Natural killer cell (primary cell): ENCODE measurements around the gene IL1R2. TPM values are rescaled to one million over a fixed set of nuclear protein-coding genes. Genes with fewer than 3 reads are reported as not detected.

ENCODE experiments used
- ATAC-seq, 3 donors: fragments of 150-1000 bp in 2 of 3; fragments of 200-7000 bp in 1 of 3; cut with Tn5 transposase; 1 replicate in 1 of 3; 2 replicates in 2 of 3; pipeline ENCODE4 v1.10.0; 2021; ENCODE audit warnings: mild to moderate bottlenecking in 2 of 3, moderate library complexity in 2 of 3
- DNase-seq, 2 donors: peaks; one replicate each; pipeline versions ENCODE4 v3.0.0 to v3.0.0-alpha.2; 2013 to 2021; ENCODE audit warnings: mixed read lengths in 1 of 2
- H3K27ac ChIP-seq: one replicate; pipeline ENCODE4 v1.5.1; 2013; ENCODE audit warnings: mild to moderate bottlenecking, low read length
- H3K27me3 ChIP-seq: one replicate; pipeline ENCODE4 v1.6.1; 2013; ENCODE audit warnings: low read length; ENCODE audit not compliant: control insufficient read depth, insufficient read depth
- H3K36me3 ChIP-seq: one replicate; pipeline ENCODE4 v1.6.1; 2013; ENCODE audit warnings: low read length; ENCODE audit not compliant: control insufficient read depth, insufficient read depth
- H3K4me1 ChIP-seq: one replicate; pipeline ENCODE4 v1.6.1; 2013; ENCODE audit warnings: low read length; ENCODE audit not compliant: control insufficient read depth, insufficient read depth
- H3K4me3 ChIP-seq: one replicate; pipeline ENCODE4 v1.5.1; 2013; ENCODE audit warnings: low read length
- H3K9me3 ChIP-seq: one replicate; pipeline ENCODE4 v1.6.1; 2013; ENCODE audit warnings: low read length; ENCODE audit not compliant: control insufficient read depth, insufficient read depth
- H3K27ac Mint-ChIP-seq, 2 donors: one replicate each; pipeline ENCODE4 v1.8.0; 2022; ENCODE audit warnings: mild to moderate bottlenecking in 2 of 2, mixed read lengths in 2 of 2, moderate library complexity in 1 of 2
- H3K27me3 Mint-ChIP-seq, 2 donors: one replicate each; pipeline ENCODE4 v1.8.0; 2022; ENCODE audit warnings: low read depth in 2 of 2, mixed read lengths in 2 of 2
- H3K36me3 Mint-ChIP-seq: one replicate; pipeline ENCODE4 v1.8.0; 2022; ENCODE audit warnings: mixed read lengths
- H3K4me1 Mint-ChIP-seq, 2 donors: one replicate each; pipeline ENCODE4 v1.8.0; 2022; ENCODE audit warnings: mixed read lengths in 2 of 2
- H3K4me3 Mint-ChIP-seq: one replicate; pipeline ENCODE4 v1.8.0; 2022; ENCODE audit warnings: mild to moderate bottlenecking, moderate library complexity, mixed read lengths
- H3K9me3 Mint-ChIP-seq, 2 donors: one replicate each; pipeline ENCODE4 v1.8.0; 2022; ENCODE audit warnings: mixed read lengths in 2 of 2
- CTCF ChIP-seq: fragments of 200-600 bp; IDR thresholded peaks from one replicate; pipeline ENCODE4 v1.8.0; 2022; ENCODE audit warnings: antibody characterized with exemption
- WGBS: methylation state at CpG from one replicate; pipeline ENCODE4 v1.1.7; 2013; ENCODE audit warnings: missing lambda C conversion rate; ENCODE audit not compliant: insufficient coverage; 5-methylcytosine and 5-hydroxymethylcytosine counted together
- intact Hi-C: fragments of 100-400 bp; cut with micrococcal nuclease; formaldehyde crosslinking; loops from one replicate; pipeline ENCODE4 v1.14.2; 2022
- total RNA-seq, 4 donors: library from RNA; stranded (reverse); fragments of 120-200 nt in 1 of 4; gene quantifications; one replicate each; pipeline versions ENCODE4 v1.2.3 to v1.2.4, GENCODE V29; 2013 to 2022

The IL1R2 gene
- total RNA-seq, 3 donors from 2014 or later (not counting 1 experiment from before 2014, with no cell fraction given): 0.66 to 5.7 TPM; not detected in 1

- no peak for DNase-seq
- H3K4me1 ChIP-seq: peaks cover 11% of the 10 kb centered on the region
- Mint-ChIP-seq H3K9me3 (peaks cover 2 to 4% of the 10 kb centered on the region in 2 donors), H3K4me3 (no peak overlapping the region), H3K27me3 (peaks cover 58 to 66% of the 10 kb centered on the region in 2 donors), H3K4me1 (peaks cover 11% of the 10 kb centered on the region in 2 donors), H3K27ac (no peak overlapping the region), H3K36me3 (peaks cover 18% of the 10 kb centered on the region)
- ATAC-seq: no peak
- 92% methylated on average over 12 of the region's 17 CpGs for WGBS
- H3K36me3 ChIP-seq: no peaks in the 10 kb centered on the region
- H3K9me3 ChIP-seq: peaks cover 19% of the 10 kb centered on the region
- no peak for TF ChIP-seq CTCF
- intact Hi-C loops: no loop called here
- H3K27me3 ChIP-seq: no peaks in the 10 kb centered on the region
- no peak overlapping the region for H3K27ac ChIP-seq
- no peak overlapping the region for H3K4me3 ChIP-seq
Measured at GRCh38 chr2:101975171-101975870, 16.4 kb upstream of the IL1R2 start.

- no peak overlapping the region for H3K27ac ChIP-seq
- peaks cover 15% of the 10 kb centered on the region for H3K9me3 ChIP-seq
- no peak for TF ChIP-seq CTCF
- Mint-ChIP-seq H3K36me3 (peaks cover 10% of the 10 kb centered on the region), H3K27me3 (peaks cover 57 to 68% of the 10 kb centered on the region in 2 donors), H3K4me1 (peaks cover 19% of the 10 kb centered on the region in 2 donors), H3K27ac (no peak overlapping the region), H3K9me3 (peaks cover 2% of the 10 kb centered on the region in 2 donors), H3K4me3 (no peak overlapping the region)
- H3K27me3 ChIP-seq: no peaks in the 10 kb centered on the region
- peaks cover 21% of the 10 kb centered on the region for H3K4me1 ChIP-seq
- WGBS: 77% methylated on average over 1 of the region's 1 CpG
- H3K4me3 ChIP-seq: no peak overlapping the region
- DNase-seq: no peak
- no peaks in the 10 kb centered on the region for H3K36me3 ChIP-seq
- ATAC-seq: no peak
- intact Hi-C loops: no loop called here
Measured at GRCh38 chr2:101976891-101977290, 14.9 kb upstream of the IL1R2 start.

- no peak overlapping the region for H3K4me3 ChIP-seq
- peaks cover 17% of the 10 kb centered on the region for H3K27me3 ChIP-seq
- H3K4me1 ChIP-seq: peaks cover 35% of the 10 kb centered on the region
- Mint-ChIP-seq H3K4me1 (peaks cover 21 to 28% of the 10 kb centered on the region in 2 donors), H3K27me3 (peaks cover 43 to 62% of the 10 kb centered on the region in 2 donors), H3K36me3 (no peaks in the 10 kb centered on the region), H3K27ac (no peak overlapping the region), H3K9me3 (no peaks in the 10 kb centered on the region), H3K4me3 (no peak overlapping the region)
- 86% methylated on average over 7 of the region's 7 CpGs for WGBS
- no peak for TF ChIP-seq CTCF
- H3K9me3 ChIP-seq: no peaks in the 10 kb centered on the region
- intact Hi-C loops: loop anchor here (5.0 kb wide), 1 partner anchor 153 kb away; no protein-coding TSS in a partner anchor
- ATAC-seq: no peak
- no peak for DNase-seq
- no peaks in the 10 kb centered on the region for H3K36me3 ChIP-seq
- H3K27ac ChIP-seq: no peak overlapping the region
Measured at GRCh38 chr2:101980368-101980767, 11.4 kb upstream of the IL1R2 start.
